BJ (cell line): ENCODE measurements around the gene ZBTB32. TPM values are rescaled to one million over a fixed set of nuclear protein-coding genes. Genes with fewer than 3 reads are reported as not detected.

Source experiments
- CTCF ChIA-PET: fragments of 350-600 bp; formaldehyde crosslinking; extraction: SDS; loops from one replicate; lab custom pipeline; 2021; ENCODE audit warnings: antibody characterized with exemption, inconsistent platforms; lab: Yijun Ruan, JAX
- POLR2A ChIA-PET: fragments of 300-600 bp; sonication (Branson Sonifier 250); formaldehyde crosslinking; extraction: SDS; loops from one replicate; lab custom pipeline; 2021; ENCODE audit warnings: antibody characterized with exemption; lab: Charles Lee
- DNase-seq: peaks from one replicate; pipeline ENCODE4 v3.0.0-alpha.2; 2011; ENCODE audit warnings: low read depth
- H3K27me3 ChIP-seq: 2 replicates; pipeline ENCODE4 v1.6.0; 2011; ENCODE audit warnings: low read length; ENCODE audit not compliant: control insufficient read depth, insufficient read depth
- H3K36me3 ChIP-seq: 2 replicates; pipeline ENCODE4 v1.5.1; 2011; ENCODE audit warnings: low read length; ENCODE audit not compliant: control insufficient read depth, insufficient read depth
- H3K4me3 ChIP-seq: 2 replicates; pipeline ENCODE4 v1.5.1; 2011; ENCODE audit warnings: low read depth, mild to moderate bottlenecking, control low read depth, low read length
- CTCF ChIP-seq: IDR thresholded peaks from 2 replicates; pipeline ENCODE4 v1.5.1; 2011; ENCODE audit warnings: low read depth, mild to moderate bottlenecking, control low read depth, inconsistent platforms, low read length, moderate library complexity; ENCODE audit not compliant: insufficient read depth
- polyA plus RNA-seq: library from polyadenylated mRNA; depleted of rRNA; stranded (reverse); fragments of >200 nt; gene quantifications from 2 replicates; pipeline ENCODE4 v1.2.3, GENCODE V29; 2011

ZBTB32 gene
- polyA plus RNA-seq, 1 experiment: not detected

- ChIA-PET POLR2A (no interaction called here), CTCF (interaction anchor here (1.5 kb wide), 1 partner anchor 44 kb away, joined by 5 read pairs; no protein-coding TSS in a partner anchor)
- H3K4me3 ChIP-seq: no peak overlapping the region
- no peak for DNase-seq
- no peaks in the 10 kb centered on the region for H3K27me3 ChIP-seq
- peak; percentile 22; the same call in 1 of the 2 replicates for TF ChIP-seq CTCF
- peaks cover 37% of the 10 kb centered on the region for H3K36me3 ChIP-seq
Measured at GRCh38 chr19:35736913-35737886, 32.8 kb downstream of the ZBTB32 start.

- no peak for TF ChIP-seq CTCF
- ChIA-PET CTCF (interaction anchor here (1.5 kb wide), 1 partner anchor 45 kb away, joined by 5 read pairs; no protein-coding TSS in a partner anchor), POLR2A (no interaction called here)
- H3K36me3 ChIP-seq: peaks cover 35% of the 10 kb centered on the region
- DNase-seq: no peak
- H3K4me3 ChIP-seq: no peak overlapping the region
- no peaks in the 10 kb centered on the region for H3K27me3 ChIP-seq
Measured at GRCh38 chr19:35738021-35738886, 33.9 kb downstream of the ZBTB32 start.

GRCh38 chr19:35738887-35739229 lies 34.5 kb downstream of the ZBTB32 start:
- CTCF ChIA-PET: interaction anchor here (0.7 kb wide), 1 partner anchor 207 kb away, joined by 3 read pairs; no protein-coding TSS in a partner anchor
- peaks cover 34% of the 10 kb centered on the region for H3K36me3 ChIP-seq

GRCh38 chr19:35739275-35740107 lies 35.1 kb downstream of the ZBTB32 start:
- Histone ChIP-seq H3K27me3 (no peaks in the 10 kb centered on the region), H3K4me3 (no peak overlapping the region; the same call in 1 of the 2 replicates), H3K36me3 (peaks cover 32% of the 10 kb centered on the region)
- POLR2A ChIA-PET: no interaction called here
- TF ChIP-seq CTCF: no peak
- CTCF ChIA-PET: interaction anchor here (0.7 to 1.3 kb wide), 3 partner anchors 11 to 207 kb away, joined by 3 to 4 read pairs (median 3); no protein-coding TSS in a partner anchor
- DNase-seq: no peak

More at GRCh38 chr19:35738887-35739229, 34.5 kb downstream of the ZBTB32 start:
- POLR2A ChIA-PET: no interaction called here
- no peak overlapping the region for H3K4me3 ChIP-seq
- no peak for DNase-seq
- no peak for TF ChIP-seq CTCF
- no peaks in the 10 kb centered on the region for H3K27me3 ChIP-seq
